ENCODE results near the gene KCNIP2. TPM values are rescaled to one million over a fixed set of nuclear protein-coding genes. Genes with fewer than 3 reads are reported as not detected.

Gene KCNIP2
- total and polyA plus RNA-seq, 2 of the 13 experiments (the other 11 are each of a cell fraction or from before 2014, with no cell fraction given): 0.42 to 0.70 TPM

DNA sequence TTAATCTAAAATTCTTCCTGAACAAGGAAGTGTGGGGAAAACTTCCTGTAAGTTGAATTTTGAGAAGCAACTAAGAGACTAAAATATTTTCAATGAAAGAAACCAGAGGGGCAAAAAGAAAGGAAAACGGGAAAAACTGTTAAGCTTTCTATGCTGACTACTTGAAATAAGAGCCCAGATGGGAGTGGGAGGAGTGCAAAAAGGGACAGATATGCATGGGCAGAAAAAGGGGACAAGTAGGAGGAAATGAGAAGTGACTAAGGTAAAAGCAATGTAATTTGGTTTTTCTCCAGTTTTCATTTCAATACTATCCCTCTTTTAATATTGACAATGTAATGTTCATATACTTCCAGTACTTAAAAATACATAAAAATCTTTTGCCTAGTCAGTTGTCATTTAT, 36.4 kb downstream of the KCNIP2 start:
- Histone ChIP-seq H2AFZ (ENCODE audit: low read length) (no peak overlapping the region), H4K20me1 (ENCODE audit: insufficient read depth, low read length) (no peaks in the 10 kb centered on the region), H3K9ac (ENCODE audit: insufficient read depth, low read depth, low read length) (no peak overlapping the region), H3K27me3 (ENCODE audit: control insufficient read depth in 1 of 2, insufficient read depth in 2 of 2, low read length in 2 of 2) (no peaks in the 10 kb centered on the region), H3K4me2 (ENCODE audit: low read depth, low read length) (no peak overlapping the region), H3K36me3 (replicated peaks in 1 of 2; ENCODE audit: control insufficient read depth in 1 of 2, insufficient read depth in 2 of 2, low read length in 2 of 2) (peaks cover 14 to 67% of the 10 kb centered on the region in 2 experiments), H3K4me3 (replicated peaks in 1 of 3; ENCODE audit: insufficient read depth in 1 of 3, low read depth in 2 of 3, low read length in 3 of 3) (no peak overlapping the region), H3K79me2 (ENCODE audit: insufficient read depth, low read length) (peaks cover 2% of the 10 kb centered on the region), H3K9me3 (ENCODE audit: low read length) (no peaks in the 10 kb centered on the region), H3K27ac (ENCODE audit: extremely low read length, insufficient read depth, low read length) (no peak overlapping the region), H3K4me1 (ENCODE audit: insufficient read depth, low read length) (no peaks in the 10 kb centered on the region)
- ATAC-seq (no peak), FAIRE-seq (no peak), DNase-seq (ENCODE audit: low spot score) (no peak)
- intact Hi-C loops (cut with micrococcal nuclease; ENCODE audit: unreplicated experiment): no loop called here
- 92% methylated on average over 1 of the region's 1 CpG for WGBS (ENCODE audit: low lambda C conversion rate)
- TF ChIP-seq LBX2 (CRISPR knock-in tag; IDR thresholded peaks at IDR 0.05; ENCODE audit: borderline replicate concordance): no peak
- no peak for TF ChIP-seq MLLT10 (CRISPR knock-in tag; IDR thresholded peaks at IDR 0.05)
- TF ChIP-seq CHD4 (IDR thresholded peaks at IDR 0.05; ENCODE audit: borderline replicate concordance, low read length): no peak
- TF ChIP-seq, protein P1, sequence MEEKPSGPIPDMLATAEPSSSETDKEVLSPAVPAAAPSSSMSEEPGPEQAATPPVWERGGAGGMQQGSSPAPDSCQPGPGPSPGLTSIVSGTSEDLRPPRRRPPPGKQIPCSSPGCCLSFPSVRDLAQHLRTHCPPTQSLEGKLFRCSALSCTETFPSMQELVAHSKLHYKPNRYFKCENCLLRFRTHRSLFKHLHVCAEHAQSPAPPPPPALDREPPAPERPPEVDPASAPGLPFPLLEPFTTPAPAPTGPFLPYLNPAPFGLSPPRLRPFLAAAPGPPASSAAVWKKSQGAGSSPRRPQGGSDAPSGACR (CRISPR knock-in tag; IDR thresholded peaks at IDR 0.05): no peak
- TF ChIP-seq CREB1 (IDR thresholded peaks at IDR 0.05): no peak
- TF ChIP-seq CREB1 (CRISPR knock-in tag; IDR thresholded peaks at IDR 0.05): no peak
- TF ChIP-seq, protein P2, sequence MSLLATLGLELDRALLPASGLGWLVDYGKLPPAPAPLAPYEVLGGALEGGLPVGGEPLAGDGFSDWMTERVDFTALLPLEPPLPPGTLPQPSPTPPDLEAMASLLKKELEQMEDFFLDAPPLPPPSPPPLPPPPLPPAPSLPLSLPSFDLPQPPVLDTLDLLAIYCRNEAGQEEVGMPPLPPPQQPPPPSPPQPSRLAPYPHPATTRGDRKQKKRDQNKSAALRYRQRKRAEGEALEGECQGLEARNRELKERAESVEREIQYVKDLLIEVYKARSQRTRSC (CRISPR knock-in tag; IDR thresholded peaks at IDR 0.05; ENCODE audit: low read depth): no peak
- TF ChIP-seq, protein P3, sequence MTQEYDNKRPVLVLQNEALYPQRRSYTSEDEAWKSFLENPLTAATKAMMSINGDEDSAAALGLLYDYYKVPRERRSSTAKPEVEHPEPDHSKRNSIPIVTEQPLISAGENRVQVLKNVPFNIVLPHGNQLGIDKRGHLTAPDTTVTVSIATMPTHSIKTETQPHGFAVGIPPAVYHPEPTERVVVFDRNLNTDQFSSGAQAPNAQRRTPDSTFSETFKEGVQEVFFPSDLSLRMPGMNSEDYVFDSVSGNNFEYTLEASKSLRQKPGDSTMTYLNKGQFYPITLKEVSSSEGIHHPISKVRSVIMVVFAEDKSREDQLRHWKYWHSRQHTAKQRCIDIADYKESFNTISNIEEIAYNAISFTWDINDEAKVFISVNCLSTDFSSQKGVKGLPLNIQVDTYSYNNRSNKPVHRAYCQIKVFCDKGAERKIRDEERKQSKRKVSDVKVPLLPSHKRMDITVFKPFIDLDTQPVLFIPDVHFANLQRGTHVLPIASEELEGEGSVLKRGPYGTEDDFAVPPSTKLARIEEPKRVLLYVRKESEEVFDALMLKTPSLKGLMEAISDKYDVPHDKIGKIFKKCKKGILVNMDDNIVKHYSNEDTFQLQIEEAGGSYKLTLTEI (CRISPR knock-in tag; conservative IDR thresholded peaks at IDR 0.05): no peak
- TF ChIP-seq, protein P4, sequence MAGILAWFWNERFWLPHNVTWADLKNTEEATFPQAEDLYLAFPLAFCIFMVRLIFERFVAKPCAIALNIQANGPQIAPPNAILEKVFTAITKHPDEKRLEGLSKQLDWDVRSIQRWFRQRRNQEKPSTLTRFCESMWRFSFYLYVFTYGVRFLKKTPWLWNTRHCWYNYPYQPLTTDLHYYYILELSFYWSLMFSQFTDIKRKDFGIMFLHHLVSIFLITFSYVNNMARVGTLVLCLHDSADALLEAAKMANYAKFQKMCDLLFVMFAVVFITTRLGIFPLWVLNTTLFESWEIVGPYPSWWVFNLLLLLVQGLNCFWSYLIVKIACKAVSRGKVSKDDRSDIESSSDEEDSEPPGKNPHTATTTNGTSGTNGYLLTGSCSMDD (CRISPR knock-in tag; IDR thresholded peaks at IDR 0.05): no peak
- TF ChIP-seq EHMT2 (IDR thresholded peaks at IDR 0.05; ENCODE audit: borderline replicate concordance, low read depth, low read length): no peak
- no peak for TF ChIP-seq ARID3A (IDR thresholded peaks at IDR 0.05; ENCODE audit: low read depth, low read length)
- TF ChIP-seq GABPA (IDR thresholded peaks at IDR 0.05; ENCODE audit: low read depth, low read length): no peak
- no peak for TF ChIP-seq GABPA (CRISPR knock-in tag; IDR thresholded peaks at IDR 0.05; ENCODE audit: low read depth)
- TF ChIP-seq ZNF512B (CRISPR knock-in tag; IDR thresholded peaks at IDR 0.05; ENCODE audit: borderline replicate concordance): no peak
- TF ChIP-seq TCF7L2 (IDR thresholded peaks at IDR 0.05; ENCODE audit: low read depth, low read length): no peak
- TF ChIP-seq ZNF629 (CRISPR knock-in tag; conservative IDR thresholded peaks at IDR 0.05): no peak
- BruUV-seq (replicated peaks): no TSS peak
- ChIA-PET CTCF (ENCODE audit: low intra/inter-chr PET ratio, low total read pairs) (no interaction called here), POLR2A (interaction anchor here (0.6 kb wide), 1 partner anchor 9 kb away, joined by 3 read pairs; no protein-coding TSS in a partner anchor)
- in situ Hi-C loops (cut with HindIII; ENCODE audit: extremely low pct_ligation_motif_present, low pct_unique_long_range_greater_than_20kb): no loop called here
